Coronary artery (tissue), 2 donors: ENCODE results near the gene NAT8.
"Not testable (repeated sequence)": the region's sequence is repeated elsewhere in the genome, so short reads cannot be mapped to it uniquely, and the experiment has no call there.

Experiments used
- DNase-seq: peaks from one replicate; pipeline ENCODE4 v3.0.0-alpha.2; 2017; ENCODE audit warnings: low spot score
- H3K27ac ChIP-seq, 2 donors: fragments of 200-600 bp; sonication (generic); one replicate each; pipeline ENCODE4 v1.5.1; 2016 to 2019
- H3K4me3 ChIP-seq: fragments of 200-600 bp; sonication (generic); 2 replicates; pipeline ENCODE4 v1.5.1; 2016; ENCODE audit warnings: mild to moderate bottlenecking, moderate library complexity
- TF ChIP-seq, protein P1 (sequence below): fragments of 200-600 bp; sonication (generic); IDR thresholded peaks from one replicate; pipeline ENCODE4 v1.5.1; 2019; ENCODE audit warnings: antibody characterized with exemption

NAT8 gene, protein sequence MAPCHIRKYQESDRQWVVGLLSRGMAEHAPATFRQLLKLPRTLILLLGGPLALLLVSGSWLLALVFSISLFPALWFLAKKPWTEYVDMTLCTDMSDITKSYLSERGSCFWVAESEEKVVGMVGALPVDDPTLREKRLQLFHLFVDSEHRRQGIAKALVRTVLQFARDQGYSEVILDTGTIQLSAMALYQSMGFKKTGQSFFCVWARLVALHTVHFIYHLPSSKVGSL

DNA sequence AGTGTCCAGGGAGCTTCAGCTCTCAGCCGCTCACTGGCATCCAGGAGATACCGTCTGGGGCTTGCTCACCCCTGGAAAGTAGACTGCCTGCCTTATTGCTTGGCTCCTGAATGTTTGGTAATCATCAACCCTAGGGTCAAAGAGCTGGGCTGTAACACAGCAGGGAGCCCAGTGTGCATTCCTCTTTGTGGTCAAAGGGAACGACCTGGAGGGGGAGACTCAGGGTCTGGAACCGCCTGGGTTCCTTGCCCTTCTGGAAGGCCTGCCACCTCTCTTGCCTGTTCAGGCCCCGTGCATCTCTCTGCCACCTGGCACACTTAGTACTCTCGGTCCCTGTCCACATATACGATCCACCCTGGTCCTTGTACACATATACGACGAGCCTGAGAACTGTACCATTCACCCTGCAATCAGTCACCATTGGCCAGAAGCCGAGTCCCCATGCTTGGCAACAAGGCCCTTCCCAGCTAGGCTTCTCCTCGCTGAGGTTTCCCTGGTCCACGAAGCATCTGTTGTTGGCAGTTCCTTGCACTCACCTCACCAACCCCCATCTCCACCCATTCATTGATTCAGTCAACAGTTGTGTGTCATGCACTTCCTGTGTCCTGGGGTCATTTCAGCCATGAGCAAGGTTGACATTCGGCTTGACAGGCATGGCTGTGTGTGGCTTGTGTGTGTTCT lies at the start of gene NAT8:
Gene NAT8, minus strand, starts transcription at position 85 of the 681 bp plus-strand sequence. CDS start 794 bp downstream, outside the sequence.
- DNase-seq: no peak
- TF ChIP-seq, protein P1, sequence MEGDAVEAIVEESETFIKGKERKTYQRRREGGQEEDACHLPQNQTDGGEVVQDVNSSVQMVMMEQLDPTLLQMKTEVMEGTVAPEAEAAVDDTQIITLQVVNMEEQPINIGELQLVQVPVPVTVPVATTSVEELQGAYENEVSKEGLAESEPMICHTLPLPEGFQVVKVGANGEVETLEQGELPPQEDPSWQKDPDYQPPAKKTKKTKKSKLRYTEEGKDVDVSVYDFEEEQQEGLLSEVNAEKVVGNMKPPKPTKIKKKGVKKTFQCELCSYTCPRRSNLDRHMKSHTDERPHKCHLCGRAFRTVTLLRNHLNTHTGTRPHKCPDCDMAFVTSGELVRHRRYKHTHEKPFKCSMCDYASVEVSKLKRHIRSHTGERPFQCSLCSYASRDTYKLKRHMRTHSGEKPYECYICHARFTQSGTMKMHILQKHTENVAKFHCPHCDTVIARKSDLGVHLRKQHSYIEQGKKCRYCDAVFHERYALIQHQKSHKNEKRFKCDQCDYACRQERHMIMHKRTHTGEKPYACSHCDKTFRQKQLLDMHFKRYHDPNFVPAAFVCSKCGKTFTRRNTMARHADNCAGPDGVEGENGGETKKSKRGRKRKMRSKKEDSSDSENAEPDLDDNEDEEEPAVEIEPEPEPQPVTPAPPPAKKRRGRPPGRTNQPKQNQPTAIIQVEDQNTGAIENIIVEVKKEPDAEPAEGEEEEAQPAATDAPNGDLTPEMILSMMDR: no peak
- Histone ChIP-seq H3K4me3 (no peak within 1 kb of the TSS), H3K27ac (no peak within 1 kb of the TSS)

DNA sequence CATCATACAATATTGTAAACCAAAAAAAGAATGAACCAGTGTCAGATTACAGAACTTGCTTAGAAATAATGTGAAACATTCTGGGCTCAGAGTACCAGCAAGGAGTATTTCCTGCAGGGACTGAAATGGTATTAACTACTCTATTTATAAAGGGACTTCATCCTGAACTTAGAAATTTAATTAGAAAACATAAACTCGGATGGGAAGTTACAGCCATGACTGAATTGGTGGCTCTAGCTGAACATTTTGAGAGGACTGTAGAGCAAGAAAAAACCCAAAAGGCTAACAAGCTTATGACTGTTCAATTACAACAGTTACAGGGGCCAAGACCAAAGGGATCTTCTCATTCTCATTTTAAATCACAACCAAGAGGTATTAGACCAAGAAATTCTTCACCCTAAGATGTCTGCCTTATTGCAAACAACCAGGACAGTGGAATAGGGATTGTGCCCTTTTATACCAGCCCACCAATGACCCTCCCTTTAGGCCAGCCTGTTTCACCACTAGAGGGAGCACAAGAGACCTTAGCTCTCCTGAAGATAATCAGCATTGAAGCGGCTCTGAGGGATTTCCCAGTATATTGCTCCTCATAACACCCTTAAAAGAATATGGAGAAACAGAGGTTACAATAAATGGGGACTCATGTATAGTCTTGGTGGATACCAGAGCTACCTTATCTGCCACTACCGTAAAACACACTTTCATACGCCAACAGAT lies 48.3 kb upstream of the NAT8 start:
- H3K4me3 ChIP-seq, DNase-seq, H3K27ac ChIP-seq: not testable (repeated sequence)
- TF ChIP-seq, protein P1: peak; percentile 31

DNA sequence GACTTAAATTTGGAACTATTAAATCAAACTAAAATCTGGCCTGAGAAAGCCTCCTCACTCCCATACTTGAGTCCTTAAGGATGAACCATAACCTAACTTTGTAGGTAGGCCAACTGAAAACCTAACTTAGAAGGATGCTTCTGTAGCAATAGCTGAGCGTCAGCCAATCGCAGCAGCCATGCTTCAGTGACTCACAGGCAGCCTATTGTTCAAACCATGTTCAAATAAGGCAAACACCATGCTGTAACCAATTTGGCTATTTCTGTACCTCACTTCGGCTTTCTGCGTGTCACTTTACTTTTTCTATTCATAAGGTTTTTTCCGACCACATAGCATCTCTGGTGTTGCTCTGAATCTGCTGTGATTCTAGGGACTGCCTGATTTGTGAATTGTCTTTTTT lies 46.3 kb upstream of the NAT8 start:
- not testable (repeated sequence) for H3K4me3 ChIP-seq, DNase-seq, H3K27ac ChIP-seq

DNA sequence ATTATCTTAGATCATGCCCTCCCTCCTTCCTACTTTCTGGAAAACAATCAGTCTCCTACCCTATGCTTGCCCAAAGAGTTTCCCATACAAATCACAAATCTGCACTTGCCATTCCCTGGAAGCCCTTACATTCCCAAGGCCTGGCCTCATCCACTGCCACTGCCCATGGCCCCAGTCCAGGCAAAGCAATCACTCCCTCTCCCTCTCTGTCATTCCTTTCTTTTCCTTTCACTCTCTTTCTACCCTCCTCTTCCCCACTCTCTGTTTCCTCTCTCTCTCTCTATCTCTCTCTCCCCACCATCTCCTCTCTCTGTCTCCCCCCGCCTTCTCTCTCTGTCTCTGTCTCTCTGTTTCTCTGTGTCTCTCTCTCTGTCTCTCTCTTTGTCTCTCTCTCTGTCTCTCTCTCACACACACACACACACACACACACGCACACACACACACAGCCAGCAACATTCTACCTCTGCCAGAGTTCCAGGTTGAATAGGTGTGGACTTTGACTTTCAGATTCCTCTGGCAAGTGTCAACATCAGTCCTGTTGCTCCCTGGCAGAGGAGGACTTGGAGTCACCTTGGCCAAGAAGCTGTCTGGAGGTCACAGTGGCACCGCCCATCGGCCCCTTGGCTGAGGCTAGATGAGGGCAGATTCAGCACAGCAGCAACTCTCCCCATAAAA lies 43.7 kb upstream of the NAT8 start:
- TF ChIP-seq, protein P1: no peak
- H3K4me3 ChIP-seq: no peak overlapping the region
- DNase-seq: no peak
- no peak overlapping the region for H3K27ac ChIP-seq

DNA sequence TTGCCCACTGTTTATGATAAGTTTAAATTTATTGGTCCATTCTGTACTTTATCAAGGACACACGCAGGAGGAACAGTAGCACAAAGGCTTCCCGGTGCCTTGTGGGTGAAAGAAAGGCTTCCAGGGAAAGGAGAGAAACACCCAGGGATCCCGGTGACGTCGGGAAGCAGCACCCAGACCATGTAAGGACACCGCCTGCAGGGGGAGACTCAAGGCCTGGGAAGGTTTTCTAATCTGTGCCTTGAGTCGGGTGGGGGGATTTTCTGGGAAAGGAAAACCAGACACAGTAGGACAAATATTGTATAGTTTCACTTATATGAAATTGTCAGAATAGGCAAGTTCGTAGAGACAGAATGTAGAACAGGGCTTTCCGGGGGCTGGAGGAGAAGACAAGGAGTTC lies 42.7 kb upstream of the NAT8 start:
- H3K4me3 ChIP-seq, DNase-seq, H3K27ac ChIP-seq: not testable (repeated sequence)

DNA sequence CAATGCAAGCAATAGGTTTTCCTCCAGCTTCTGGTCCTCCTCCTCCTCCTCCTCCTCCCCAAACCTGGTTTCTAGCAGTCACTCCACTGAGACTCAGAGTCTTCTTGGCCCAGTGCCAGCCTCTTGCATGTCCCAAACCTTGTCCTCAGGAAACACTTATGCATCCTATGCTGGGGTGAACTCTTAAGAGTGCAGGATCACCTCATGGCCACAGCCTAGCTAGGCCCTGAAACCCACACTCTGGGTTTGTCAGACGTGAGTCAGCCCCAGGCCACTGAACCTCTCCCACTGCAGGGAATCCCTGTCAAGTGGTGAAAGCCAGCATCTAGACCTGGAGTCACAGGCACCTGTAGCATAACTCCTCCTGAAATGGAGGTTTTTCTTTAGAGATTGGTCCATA lies 42.1 kb upstream of the NAT8 start:
- not testable (repeated sequence) for H3K27ac ChIP-seq, DNase-seq, H3K4me3 ChIP-seq

DNA sequence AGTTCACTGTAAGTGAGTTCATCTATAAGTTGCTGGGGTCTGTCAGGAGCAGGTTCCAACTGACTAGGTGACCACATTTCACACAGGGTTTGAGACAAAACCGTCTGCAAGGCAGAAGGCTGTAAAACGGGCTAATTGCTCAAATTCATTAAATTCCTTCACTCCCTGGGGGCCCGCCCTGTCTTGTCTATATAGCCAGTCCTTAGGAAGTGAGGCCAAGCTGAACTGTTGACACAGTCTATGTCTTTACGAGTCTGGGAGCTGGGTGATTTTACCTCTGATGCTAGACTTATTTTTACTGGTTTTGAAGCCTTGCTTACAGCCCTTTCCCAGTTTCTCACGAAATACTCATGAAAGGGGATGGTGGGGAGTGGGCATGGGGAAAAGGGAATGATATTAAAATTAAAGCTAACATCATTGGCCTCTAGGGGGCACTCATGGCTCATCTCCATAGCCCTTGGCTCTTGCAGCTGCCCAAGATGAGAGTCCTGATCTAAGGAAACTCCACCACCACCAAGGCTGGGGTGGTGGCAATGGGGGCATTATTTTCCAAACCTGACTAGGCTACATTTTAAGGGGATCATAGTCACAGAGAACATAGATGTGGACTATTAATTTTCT lies 37.8 kb upstream of the NAT8 start:
- not testable (repeated sequence) for H3K4me3 ChIP-seq, H3K27ac ChIP-seq, DNase-seq

DNA sequence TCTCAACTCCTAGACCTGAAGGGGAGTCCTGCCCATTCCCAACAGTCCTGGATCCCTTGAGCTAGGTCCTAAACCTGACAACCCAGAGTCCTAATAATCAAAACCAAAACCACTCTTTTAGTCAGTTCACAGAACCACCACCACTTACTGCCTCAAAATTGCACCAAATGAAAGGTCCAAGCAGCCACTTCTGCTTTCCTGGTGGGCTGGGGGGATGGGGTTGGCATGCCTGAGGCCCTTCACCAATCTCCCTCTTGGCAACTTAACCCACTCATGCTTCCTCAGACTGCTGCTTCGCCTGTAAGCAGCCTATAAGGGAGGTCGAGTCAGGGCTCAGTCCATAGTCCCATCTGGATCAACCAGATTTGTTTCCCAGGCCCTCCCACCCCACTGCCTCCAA lies 37.0 kb upstream of the NAT8 start:
- H3K27ac ChIP-seq, H3K4me3 ChIP-seq, DNase-seq: not testable (repeated sequence)

DNA sequence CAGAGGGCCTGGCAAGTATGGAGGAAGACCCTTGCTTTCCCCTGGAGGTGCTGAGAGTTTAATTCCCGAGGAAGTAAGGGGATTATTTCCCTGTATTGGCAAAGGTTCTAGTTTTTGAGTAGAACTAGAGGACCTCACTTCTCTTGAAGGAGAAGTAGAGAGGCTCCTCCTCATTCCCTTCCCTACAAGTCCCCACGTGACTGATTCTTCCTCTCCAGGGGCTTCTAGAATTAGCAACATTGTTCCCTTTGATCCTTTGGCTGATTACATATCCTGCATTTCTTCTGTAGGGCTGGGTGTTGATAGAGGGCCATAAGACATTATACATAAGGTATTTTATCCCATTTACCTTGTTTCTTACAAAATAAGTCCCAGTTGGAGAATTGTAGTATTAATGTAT lies 35.8 kb upstream of the NAT8 start:
- not testable (repeated sequence) for H3K27ac ChIP-seq, DNase-seq, H3K4me3 ChIP-seq

DNA sequence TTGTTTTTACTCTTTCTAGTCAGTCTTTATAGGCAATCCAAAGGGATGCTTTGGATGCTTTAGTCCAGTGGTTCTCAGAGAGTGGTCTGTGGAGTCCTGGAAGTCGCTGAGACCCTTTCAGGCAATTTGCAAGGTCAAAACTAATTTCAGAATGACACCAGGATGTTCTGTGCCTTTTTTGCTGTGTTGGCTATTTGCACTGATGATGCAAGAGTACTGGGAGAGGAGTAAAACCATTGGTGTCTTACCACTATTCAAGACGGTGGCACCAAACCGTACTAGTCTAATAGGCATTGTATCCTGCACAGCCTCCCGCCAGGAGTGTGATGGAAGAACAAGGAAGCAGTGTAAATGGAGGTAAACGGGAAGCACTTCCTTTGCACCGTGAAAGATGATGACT lies 34.0 kb upstream of the NAT8 start:
- not testable (repeated sequence) for DNase-seq, H3K4me3 ChIP-seq, H3K27ac ChIP-seq

DNA sequence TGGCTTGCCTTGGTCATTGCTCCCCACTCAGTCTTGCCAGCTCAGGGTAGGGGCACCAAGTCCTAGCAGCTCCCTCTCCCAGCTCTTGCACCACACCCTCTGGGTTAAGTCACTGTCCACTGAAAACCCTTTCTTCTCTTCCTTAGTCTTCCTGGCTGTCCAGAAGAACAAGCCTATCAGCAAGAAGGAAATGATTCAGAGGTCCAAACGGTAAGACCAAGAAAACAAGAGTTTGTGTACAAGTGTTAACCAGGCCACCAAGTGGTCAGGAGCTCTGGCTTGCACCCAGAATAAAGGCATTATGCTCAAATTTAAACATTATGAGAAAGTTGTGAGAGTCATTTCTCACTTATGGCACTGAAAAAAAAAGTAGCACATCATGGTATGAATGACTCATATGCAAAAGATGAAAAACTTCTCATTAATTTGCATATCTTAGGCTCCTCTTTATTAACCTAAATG lies 32.5 kb upstream of the NAT8 start:
- not testable (repeated sequence) for H3K4me3 ChIP-seq, H3K27ac ChIP-seq, DNase-seq

DNA sequence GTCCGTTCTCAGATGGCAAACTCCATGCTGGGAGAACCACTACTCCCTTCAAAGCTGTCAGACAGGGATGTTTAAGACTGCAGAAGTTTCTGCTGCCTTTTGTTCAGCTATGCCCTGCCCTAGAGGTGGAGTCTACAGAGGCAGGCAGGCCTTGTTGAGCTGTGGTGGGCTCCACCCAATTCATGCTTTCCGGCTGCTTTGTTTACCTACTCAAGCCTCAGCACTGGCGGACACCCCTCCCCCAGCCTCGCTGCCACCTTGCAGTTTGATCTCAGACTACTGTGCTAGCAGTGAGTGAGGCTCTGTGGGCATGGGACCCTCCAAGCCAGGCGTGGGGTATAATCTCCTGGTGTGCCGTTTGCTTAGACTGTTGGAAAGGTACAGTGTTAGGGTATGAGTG lies 27.8 kb upstream of the NAT8 start:
- DNase-seq, H3K27ac ChIP-seq, H3K4me3 ChIP-seq: not testable (repeated sequence)

DNA sequence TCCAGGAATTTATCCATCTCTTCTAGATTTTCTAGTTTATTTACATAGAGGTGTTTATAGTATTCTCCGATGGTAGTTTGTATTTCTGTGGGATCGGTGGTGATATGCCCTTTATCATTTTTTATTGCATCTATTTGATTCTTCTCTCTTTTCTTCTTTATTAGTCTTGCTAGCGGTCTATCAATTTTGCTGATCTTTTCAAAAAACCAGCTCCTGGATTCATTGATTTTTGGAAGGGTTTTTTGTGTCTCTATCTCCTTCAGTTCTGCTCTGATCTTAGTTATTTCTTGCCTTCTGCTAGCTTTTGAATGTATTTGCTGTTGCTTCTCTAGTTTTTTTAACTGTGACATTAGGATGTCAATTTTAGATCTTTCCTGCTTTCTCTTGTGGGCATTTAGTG lies 25.0 kb upstream of the NAT8 start:
- not testable (repeated sequence) for H3K27ac ChIP-seq, H3K4me3 ChIP-seq, DNase-seq
